Heart right ventricle (tissue), 16 donors: ENCODE measurements around the gene MKKS. TPM values are rescaled to one million over a fixed set of nuclear protein-coding genes. Genes with fewer than 3 reads are reported as not detected.
"Not testable (repeated sequence)": the region's sequence is repeated elsewhere in the genome, so short reads cannot be mapped to it uniquely, and the experiment has no call there.

Experiments
- ATAC-seq, 8 donors: fragments of 200-7000 bp; cut with Tn5 transposase; one replicate each; pipeline ENCODE4 v1.9.1; 2020; ENCODE audit warnings: mild to moderate bottlenecking in 8 of 8, moderate library complexity in 8 of 8, moderate number of reproducible peaks in 1 of 8
- DNase-seq, 2 donors: peaks; one replicate each; pipeline ENCODE4 v3.0.0-alpha.2; 2020
- H3K27ac ChIP-seq, 10 donors: fragments of 200-600 bp; sonication (generic) in 2 of 10; one replicate each; pipeline versions ENCODE4 v1.5.0 to v1.8.0; 2020 to 2022; ENCODE audit warnings: mild to moderate bottlenecking in 3 of 10
- H3K27me3 ChIP-seq, 7 donors: fragments of 200-600 bp; one replicate each; pipeline ENCODE4 v1.8.0; 2021 to 2022; ENCODE audit warnings: mild to moderate bottlenecking in 2 of 7
- H3K36me3 ChIP-seq, 9 donors: fragments of 200-600 bp; sonication (generic) in 1 of 9; one replicate each; pipeline versions ENCODE4 v1.5.0 to v1.8.0; 2020 to 2022; ENCODE audit warnings: mild to moderate bottlenecking in 2 of 9
- H3K4me1 ChIP-seq, 9 donors: fragments of 200-600 bp; sonication (generic) in 1 of 9; one replicate each; pipeline versions ENCODE4 v1.5.0 to v1.8.0; 2020 to 2022; ENCODE audit warnings: mild to moderate bottlenecking in 4 of 9
- H3K4me3 ChIP-seq, 10 donors: fragments of 200-600 bp; sonication (generic) in 2 of 10; one replicate each; pipeline versions ENCODE4 v1.5.0 to v1.8.0; 2020 to 2022; ENCODE audit warnings: mild to moderate bottlenecking in 7 of 10, moderate library complexity in 2 of 10
- H3K9me3 ChIP-seq, 11 donors: fragments of 200-600 bp in 10 of 11; sonication (generic) in 2 of 11; one replicate each; pipeline versions ENCODE4 v1.5.0 to v1.8.0; 2013 to 2022; ENCODE audit warnings: mild to moderate bottlenecking in 2 of 11, control low read depth in 1 of 11, moderate library complexity in 1 of 11
- CTCF ChIP-seq, 9 donors: fragments of 200-600 bp; sonication (generic) in 2 of 9; IDR thresholded peaks; one replicate each; pipeline versions ENCODE4 v1.5.0 to v1.8.0; 2021 to 2022; ENCODE audit warnings: antibody characterized with exemption in 9 of 9, mild to moderate bottlenecking in 5 of 9, moderate library complexity in 1 of 9
- WGBS, 2 donors: extraction: QIAGEN DNeasy Blood & Tissue Kit; methylation state at CpG; one replicate each; pipeline ENCODE4 v1.1.7; 2013; ENCODE audit warnings: inconsistent platforms in 1 of 2; 5-methylcytosine and 5-hydroxymethylcytosine counted together
- intact Hi-C, 10 donors: fragments of 100-400 bp; cut with DNase I; formaldehyde crosslinking; loops; one replicate each; pipeline versions ENCODE4 v1.11.1 to v1.14.2; 2022
- polyA plus RNA-seq, 2 donors: library from polyadenylated mRNA; stranded (reverse); fragments of 200-250 nt; gene quantifications; one replicate each; pipeline ENCODE4 v1.2.3, GENCODE V29; 2013
- total RNA-seq, 10 donors: library from RNA; stranded (reverse); fragmentation: NEBNext Ultra II Directional in 3 of 10; extraction: Animal tissue kit (Norgen Biotek cat#: 25700) in 3 of 10; gene quantifications; one replicate each; pipeline versions ENCODE4 v1.2.1 to v1.2.4, GENCODE V29; 2021 to 2023
- donor health status: Arrhythmogenic right ventricular cardiomyopathy.
- donor health status: ischemic (EF 13 %, LVEDD 7.1; RV severe dilation, severe dysfunction).
- donor health status: healthy with polysubstance abuse.
- donor health status: DM: no; HTN: yes; CAD: no.
- donor health status: DM: no; HTN: no; CAD: no.
- donor health status: ischemic (EF 25% LVEDD 6.9; RV normal size, moderate dysfunction).
- donor health status: ischemic (EF 25% LVEDD 5.7; RV mildly dilated, moderate dysfunction).
- donor health status: healthy.
- donor health status: DM: yes; HTN: yes; CAD: no.
- donor health status: Ischemic cardiomyopathy.
- donor health status: ischemic (EF 35%, LVEDD 5.7; RV mildly dilated, moderate dysfunction).
- donor health status: nonischemic (EF 11% LVEDD 7.7; RV severe dilation, severe dysfunction).
- donor health status: DM: yes; HTN: yes; CAD: no.
- donor health status: PGD.
- donor health status: ischemic (EF 29% LVEDD 5.4; RV normal size, mild dysfunction).
- donor health status: nonischemic (EF 23%, LVEDD 6.1; RV moderate dilation, normal function).

Gene MKKS
- total and polyA plus RNA-seq, 12 donors: 13.6 to 30.7 (median 19.4) TPM

- Histone ChIP-seq H3K9me3 (no peaks in the 10 kb centered on the region), H3K4me1 (peaks cover 0 to 33% (median 22%) of the 10 kb centered on the region in 9 donors), H3K27me3 (no peaks in the 10 kb centered on the region), H3K36me3 (peaks cover 0 to 60% (median 4%) of the 10 kb centered on the region in 9 donors), H3K4me3 (no peak overlapping the region), H3K27ac (no peak overlapping the region)
- no peak for TF ChIP-seq CTCF (IDR thresholded peaks at IDR 0.05)
- intact Hi-C loops: loop anchor here in 3 of 10 donors (10.0 kb wide), 2 partner anchors 435 to 445 kb away; no protein-coding TSS in a partner anchor
- no peak for ATAC-seq
- no peak for DNase-seq
- WGBS, 2 donors: 92 to 93% methylated on average over 5 of the region's 5 CpGs
Observed at GRCh38 chr20:10419550-10420133, 14.4 kb downstream of the MKKS start.

GRCh38 chr20:10417218-10417617 is 16.8 kb downstream of the MKKS start:
- H3K27me3 ChIP-seq, DNase-seq, H3K9me3 ChIP-seq, intact Hi-C loops, H3K4me3 ChIP-seq, ATAC-seq, H3K27ac ChIP-seq: not testable (repeated sequence)
- 98 to 100% methylated on average over 2 of the region's 2 CpGs for WGBS, 2 donors
- H3K36me3 ChIP-seq: peaks cover 0 to 72% (median 8%) of the 10 kb centered on the region in 9 donors
- H3K4me1 ChIP-seq: peaks cover 0 to 32% (median 22%) of the 10 kb centered on the region in 9 donors

- intact Hi-C loops: no loop called here
- H3K36me3 ChIP-seq: peaks cover 0 to 77% (median 8%) of the 10 kb centered on the region in 9 donors
Observed at GRCh38 chr20:10415013-10415650, 18.9 kb downstream of the MKKS start.

GRCh38 chr20:10412591-10413408 is 21.2 kb downstream of the MKKS start:
- 79% methylated on average over 5 of the region's 5 CpGs for WGBS, 2 donors
- no peak for ATAC-seq

More at GRCh38 chr20:10415013-10415650, 18.9 kb downstream of the MKKS start:
- peaks cover 0 to 24% (median 20%) of the 10 kb centered on the region in 9 donors for H3K4me1 ChIP-seq
- no peak overlapping the region for H3K4me3 ChIP-seq
- ATAC-seq (no peak), DNase-seq (no peak)
- no peak overlapping the region for H3K27ac ChIP-seq
- no peaks in the 10 kb centered on the region for H3K9me3 ChIP-seq
- no peaks in the 10 kb centered on the region for H3K27me3 ChIP-seq
- 52 to 55% methylated on average over 3 of the region's 3 CpGs for WGBS, 2 donors
- TF ChIP-seq CTCF (IDR thresholded peaks at IDR 0.05): no peak

More at GRCh38 chr20:10412591-10413408, 21.2 kb downstream of the MKKS start:
- Histone ChIP-seq H3K4me3 (no peak overlapping the region), H3K4me1 (peaks cover 0 to 24% (median 18%) of the 10 kb centered on the region in 9 donors), H3K27ac (no peak overlapping the region), H3K27me3 (no peaks in the 10 kb centered on the region), H3K9me3 (no peaks in the 10 kb centered on the region), H3K36me3 (peaks cover 0 to 58% (median 8%) of the 10 kb centered on the region in 9 donors)
- intact Hi-C loops: loop anchor here in 1 of 10 donors (5.0 kb wide), 1 partner anchor 1760 kb away; no protein-coding TSS in a partner anchor
- no peak for TF ChIP-seq CTCF (IDR thresholded peaks at IDR 0.05)
- DNase-seq: no peak
